Suprapubic skin (tissue), 4 donors: ENCODE measurements around the gene PPP1R37. TPM values are rescaled to one million over a fixed set of nuclear protein-coding genes. Genes with fewer than 3 reads are reported as not detected.
A peak's percentile ranks its signal among the peaks of the same experiment; 100 is the strongest.

ENCODE experiments used
- DNase-seq, 2 donors: peaks; one replicate each; pipeline ENCODE4 v3.0.0-alpha.2; 2019; ENCODE audit warnings: low spot score in 2 of 2
- H3K27ac ChIP-seq: fragments of 200-600 bp; sonication (generic); one replicate; pipeline ENCODE4 v1.5.1; 2019
- H3K27me3 ChIP-seq: fragments of 200-600 bp; sonication (generic); one replicate; pipeline ENCODE4 v1.5.1; 2019
- H3K36me3 ChIP-seq: fragments of 200-600 bp; sonication (generic); one replicate; pipeline ENCODE4 v1.5.1; 2019
- H3K4me1 ChIP-seq: fragments of 200-600 bp; sonication (generic); one replicate; pipeline ENCODE4 v1.5.1; 2019
- H3K4me3 ChIP-seq: fragments of 200-600 bp; sonication (generic); one replicate; pipeline ENCODE4 v1.5.1; 2019; ENCODE audit warnings: mild to moderate bottlenecking
- H3K9me3 ChIP-seq: fragments of 200-600 bp; sonication (generic); one replicate; pipeline ENCODE4 v1.5.1; 2019
- EP300 ChIP-seq: sonication (generic); formaldehyde crosslinking; IDR thresholded peaks from one replicate; pipeline ENCODE4 v1.6.1; 2017; ENCODE audit warnings: antibody characterized with exemption
- POLR2A ChIP-seq, 2 donors: fragments of 450-650 bp; IDR thresholded peaks; one replicate each; pipeline ENCODE4 v1.6.1; 2017; ENCODE audit warnings: antibody characterized with exemption in 2 of 2, mild to moderate bottlenecking in 2 of 2, moderate library complexity in 2 of 2
- POLR2AphosphoS5 ChIP-seq, 3 donors: sonication (generic); formaldehyde crosslinking; IDR thresholded peaks; one replicate each; pipeline ENCODE4 v1.6.1; 2017; ENCODE audit warnings: antibody characterized with exemption in 3 of 3
- WGBS: methylation state at CpG from one replicate; pipeline ENCODE4 v1.1.5; 2018; 5-methylcytosine and 5-hydroxymethylcytosine counted together
- total RNA-seq, 4 donors: library from RNA; depleted of rRNA; stranded (reverse); fragments of >200 nt; gene quantifications; one replicate each; pipeline ENCODE4 v1.1.0, GENCODE V29; 2016
- TF ChIP-seq, protein P1 (sequence below), 2 donors: fragments of 200-600 bp in 1 of 2; fragments of 450-650 bp in 1 of 2; sonication (generic) in 1 of 2; IDR thresholded peaks; one replicate each; pipeline ENCODE4 v1.5.1; 2016 to 2019; ENCODE audit warnings: antibody characterized with exemption in 2 of 2, mild to moderate bottlenecking in 1 of 2, moderate library complexity in 1 of 2

Gene PPP1R37
- 10 to 100 TPM; 24.6 to 43.1 (median 33.5) TPM for total RNA-seq

DNA sequence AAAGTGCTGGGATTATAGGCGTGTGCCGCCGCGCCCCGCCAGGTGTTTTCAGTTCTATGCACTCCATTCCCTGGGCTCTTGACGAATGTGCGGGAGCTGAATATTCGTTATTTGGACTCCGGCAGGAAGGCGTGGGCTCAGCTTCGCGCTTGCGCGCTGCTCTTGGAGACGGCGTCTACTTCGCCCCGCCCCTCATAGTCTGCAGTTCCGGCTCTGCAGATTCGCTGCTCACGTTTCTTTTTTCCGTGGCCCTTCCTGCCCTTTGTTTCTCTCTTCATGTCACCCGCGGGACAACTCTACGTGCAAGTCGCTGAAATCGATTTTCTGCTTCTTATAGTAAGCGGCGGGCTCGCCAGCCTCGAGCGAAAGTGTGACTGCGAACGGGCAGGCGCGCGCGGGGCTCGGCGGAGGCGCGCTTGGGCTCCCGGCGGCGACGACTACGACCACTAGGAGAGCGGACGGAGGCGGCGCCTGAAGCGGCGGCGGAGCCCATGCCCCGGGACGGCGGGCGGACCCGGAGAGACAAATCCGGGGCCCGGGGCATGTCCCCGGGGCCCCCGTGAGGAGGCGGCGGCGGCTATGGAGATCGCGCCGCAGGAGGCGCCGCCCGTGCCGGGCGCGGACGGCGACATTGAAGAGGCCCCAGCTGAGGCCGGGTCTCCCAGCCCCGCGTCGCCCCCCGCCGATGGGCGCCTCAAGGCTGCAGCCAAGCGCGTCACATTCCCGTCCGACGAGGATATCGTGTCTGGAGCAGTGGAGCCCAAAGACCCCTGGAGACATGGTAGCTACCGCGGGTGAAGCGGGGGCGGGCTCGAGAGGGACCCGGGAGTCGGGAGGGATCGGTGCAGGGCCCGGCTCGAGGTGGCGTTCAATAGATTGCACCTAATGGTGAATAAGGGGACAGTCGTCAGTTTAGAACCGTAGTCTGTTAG lies at the start of gene PPP1R37:
PPP1R37 (plus strand) TSS at position 433 of the 932 bp plus-strand sequence; CDS start at position 580, 147 bp downstream.
- TF ChIP-seq, protein P1, sequence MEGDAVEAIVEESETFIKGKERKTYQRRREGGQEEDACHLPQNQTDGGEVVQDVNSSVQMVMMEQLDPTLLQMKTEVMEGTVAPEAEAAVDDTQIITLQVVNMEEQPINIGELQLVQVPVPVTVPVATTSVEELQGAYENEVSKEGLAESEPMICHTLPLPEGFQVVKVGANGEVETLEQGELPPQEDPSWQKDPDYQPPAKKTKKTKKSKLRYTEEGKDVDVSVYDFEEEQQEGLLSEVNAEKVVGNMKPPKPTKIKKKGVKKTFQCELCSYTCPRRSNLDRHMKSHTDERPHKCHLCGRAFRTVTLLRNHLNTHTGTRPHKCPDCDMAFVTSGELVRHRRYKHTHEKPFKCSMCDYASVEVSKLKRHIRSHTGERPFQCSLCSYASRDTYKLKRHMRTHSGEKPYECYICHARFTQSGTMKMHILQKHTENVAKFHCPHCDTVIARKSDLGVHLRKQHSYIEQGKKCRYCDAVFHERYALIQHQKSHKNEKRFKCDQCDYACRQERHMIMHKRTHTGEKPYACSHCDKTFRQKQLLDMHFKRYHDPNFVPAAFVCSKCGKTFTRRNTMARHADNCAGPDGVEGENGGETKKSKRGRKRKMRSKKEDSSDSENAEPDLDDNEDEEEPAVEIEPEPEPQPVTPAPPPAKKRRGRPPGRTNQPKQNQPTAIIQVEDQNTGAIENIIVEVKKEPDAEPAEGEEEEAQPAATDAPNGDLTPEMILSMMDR (IDR thresholded peaks at IDR 0.05): peak; percentile 30 to 42
- TF ChIP-seq POLR2A (IDR thresholded peaks at IDR 0.05): no peak
- TF ChIP-seq POLR2AphosphoS5 (IDR thresholded peaks at IDR 0.05): peak in 2 of 3 donors; percentile 19 to 62
- peak; percentile 49 for TF ChIP-seq EP300
- DNase-seq: peak; percentile 95 to 96
- Histone ChIP-seq H3K36me3 (peaks cover 13% of the 10 kb centered on the region), H3K27me3 (no peaks in the 10 kb centered on the region), H3K4me3 (peak within 1 kb of the TSS; percentile 87), H3K9me3 (no peaks in the 10 kb centered on the region), H3K4me1 (peaks cover 66% of the 10 kb centered on the region), H3K27ac (peak within 1 kb of the TSS; percentile 92)
- WGBS: under 1% methylated on average over 54 of the region's 103 CpGs

- Histone ChIP-seq H3K36me3 (peaks cover 53% of the 10 kb centered on the region), H3K27me3 (no peaks in the 10 kb centered on the region), H3K9me3 (no peaks in the 10 kb centered on the region), H3K4me1 (peaks cover 46% of the 10 kb centered on the region), H3K4me3 (no peak overlapping the region), H3K27ac (no peak overlapping the region)
- 76% methylated on average over 14 of the region's 14 CpGs for WGBS
- DNase-seq: no peak
- TF ChIP-seq EP300 (no peak), POLR2AphosphoS5 (IDR thresholded peaks at IDR 0.05) (no peak), POLR2A (IDR thresholded peaks at IDR 0.05) (no peak)
- TF ChIP-seq, protein P1 (IDR thresholded peaks at IDR 0.05): no peak
Measured at GRCh38 chr19:45045671-45046353, 47.2 kb upstream of the PPP1R37 start.

- DNase-seq: no peak
- H3K9me3 ChIP-seq: no peaks in the 10 kb centered on the region
- H3K27ac ChIP-seq: no peak overlapping the region
- whole genome bisulfite sequencing: 92% methylated on average over 5 of the region's 7 CpGs
- TF ChIP-seq POLR2A (IDR thresholded peaks at IDR 0.05): no peak
- TF ChIP-seq EP300: no peak
- no peak for TF ChIP-seq POLR2AphosphoS5 (IDR thresholded peaks at IDR 0.05)
- TF ChIP-seq, protein P1 (IDR thresholded peaks at IDR 0.05): no peak
- H3K36me3 ChIP-seq: peaks cover 48% of the 10 kb centered on the region
- H3K4me1 ChIP-seq: peaks cover 43% of the 10 kb centered on the region
- H3K27me3 ChIP-seq: no peaks in the 10 kb centered on the region
- no peak overlapping the region for H3K4me3 ChIP-seq
Measured at GRCh38 chr19:45046355-45046754, 46.6 kb upstream of the PPP1R37 start.

- H3K4me1 ChIP-seq: peaks cover 45% of the 10 kb centered on the region
- no peak overlapping the region for H3K27ac ChIP-seq
- TF ChIP-seq, protein P1 (IDR thresholded peaks at IDR 0.05): no peak
- TF ChIP-seq EP300 (no peak), POLR2A (IDR thresholded peaks at IDR 0.05) (no peak), POLR2AphosphoS5 (IDR thresholded peaks at IDR 0.05) (no peak)
- no peak for DNase-seq
- H3K4me3 ChIP-seq: no peak overlapping the region
- H3K27me3 ChIP-seq: no peaks in the 10 kb centered on the region
- WGBS: 79% methylated on average over 7 of the region's 7 CpGs
- peaks cover 43% of the 10 kb centered on the region for H3K36me3 ChIP-seq
- no peaks in the 10 kb centered on the region for H3K9me3 ChIP-seq
Measured at GRCh38 chr19:45047188-45047797, 45.7 kb upstream of the PPP1R37 start.
